Stimulated activated CD8-positive, alpha-beta memory T cell treated with anti-CD3 and anti-CD28 coated beads, Interleukin-15, amount 100 ng/mL, for 4 hours (primary cell): ENCODE measurements around the gene EIF4E3.
A peak's percentile ranks its signal among the peaks of the same experiment; 100 is the strongest.

ENCODE experiments used
- DNase-seq, 2 donors: peaks; one replicate each; pipeline ENCODE4 v3.0.0-alpha.2; 2020; ENCODE audit warnings: low read depth in 2 of 2

The EIF4E3 gene

DNA sequence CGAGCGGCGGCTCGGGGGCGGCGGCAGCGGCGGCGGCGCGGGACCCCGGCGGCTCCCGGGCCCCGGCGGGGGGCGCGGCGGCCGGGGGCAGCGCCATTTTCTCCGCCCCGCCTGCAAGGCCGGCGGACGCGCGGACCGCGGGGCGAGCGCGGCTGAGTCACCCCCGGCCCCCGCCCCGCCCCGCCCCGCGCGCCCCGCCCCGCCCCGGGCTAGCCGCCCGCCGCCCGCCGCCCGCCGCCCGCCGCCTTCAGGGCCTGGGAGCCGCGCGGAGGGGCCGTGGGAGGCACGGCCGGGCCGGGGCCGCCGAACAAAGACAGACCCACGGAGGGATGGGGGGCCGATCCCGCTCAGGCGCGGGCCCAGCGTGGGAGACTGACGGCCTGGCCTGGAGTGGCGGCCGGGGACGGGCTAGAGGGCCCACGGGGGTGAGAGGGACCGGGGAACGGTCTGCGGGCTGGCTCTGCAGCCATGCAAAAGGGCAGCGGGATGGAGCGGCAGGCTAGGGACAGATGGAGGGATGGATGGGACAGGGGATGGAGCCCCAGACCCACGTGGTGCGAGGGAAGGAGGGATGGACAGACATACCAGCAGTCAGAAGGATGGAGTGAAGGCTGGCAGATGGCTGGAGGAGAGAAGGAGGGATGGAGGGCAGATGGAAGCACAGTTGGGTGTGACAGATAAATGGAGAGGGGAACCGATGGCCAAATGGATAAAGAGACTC is at the start of gene EIF4E3:
TSS of gene EIF4E3 (minus strand) at position 132 of the 721 bp plus-strand sequence. CDS start at position 97, 35 bp downstream.
- DNase-seq = peak in 1 of 2 donors; percentile 17

- DNase-seq = no peak
Measured at GRCh38 chr3:71771884-71772283, 46.7 kb upstream of the EIF4E3 start.

DNA sequence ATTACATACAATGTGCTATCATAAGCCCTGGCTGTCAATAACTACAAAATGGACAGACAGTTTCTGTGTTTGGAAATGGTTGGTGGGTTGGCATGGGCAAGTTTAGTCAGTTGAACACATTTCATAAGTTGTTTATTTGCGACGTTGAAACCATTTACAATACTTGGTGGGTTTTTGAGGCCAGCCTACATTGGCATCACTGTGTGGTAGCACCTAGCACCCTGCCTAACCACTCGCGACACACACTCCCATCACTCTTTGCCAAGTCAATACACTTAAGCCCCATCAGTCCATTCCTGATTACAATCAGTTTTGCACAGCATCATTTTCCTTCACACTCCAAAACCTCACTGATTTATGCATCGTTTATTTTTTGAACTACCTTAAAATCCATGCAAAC is 45.9 kb upstream of the EIF4E3 start:
- no peak for DNase-seq

DNA sequence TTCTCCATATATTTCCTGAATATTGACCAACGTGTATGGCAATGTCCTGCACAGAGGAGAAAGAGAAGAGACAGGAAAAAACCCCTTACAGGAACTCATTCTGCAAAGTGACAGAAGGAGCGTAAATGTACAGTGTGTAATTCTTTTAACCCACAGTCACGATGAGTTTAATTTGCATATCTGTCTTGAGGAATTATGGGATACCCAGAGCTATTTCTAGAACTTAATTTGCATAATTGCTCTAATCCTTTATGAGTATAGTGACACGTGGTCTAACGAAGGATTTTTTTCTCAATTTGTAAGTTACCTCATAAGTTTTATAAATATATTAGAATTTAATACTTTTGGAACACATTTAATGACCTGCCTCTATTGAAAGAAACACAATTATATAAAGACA is 38.2 kb upstream of the EIF4E3 start:
- DNase-seq = no peak

GRCh38 chr3:71760140-71760539 is 34.9 kb upstream of the EIF4E3 start:
- no peak for DNase-seq

GRCh38 chr3:71759401-71759800 is 34.2 kb upstream of the EIF4E3 start:
- DNase-seq = no peak

GRCh38 chr3:71758091-71758490 is 32.9 kb upstream of the EIF4E3 start:
- no peak for DNase-seq

DNA sequence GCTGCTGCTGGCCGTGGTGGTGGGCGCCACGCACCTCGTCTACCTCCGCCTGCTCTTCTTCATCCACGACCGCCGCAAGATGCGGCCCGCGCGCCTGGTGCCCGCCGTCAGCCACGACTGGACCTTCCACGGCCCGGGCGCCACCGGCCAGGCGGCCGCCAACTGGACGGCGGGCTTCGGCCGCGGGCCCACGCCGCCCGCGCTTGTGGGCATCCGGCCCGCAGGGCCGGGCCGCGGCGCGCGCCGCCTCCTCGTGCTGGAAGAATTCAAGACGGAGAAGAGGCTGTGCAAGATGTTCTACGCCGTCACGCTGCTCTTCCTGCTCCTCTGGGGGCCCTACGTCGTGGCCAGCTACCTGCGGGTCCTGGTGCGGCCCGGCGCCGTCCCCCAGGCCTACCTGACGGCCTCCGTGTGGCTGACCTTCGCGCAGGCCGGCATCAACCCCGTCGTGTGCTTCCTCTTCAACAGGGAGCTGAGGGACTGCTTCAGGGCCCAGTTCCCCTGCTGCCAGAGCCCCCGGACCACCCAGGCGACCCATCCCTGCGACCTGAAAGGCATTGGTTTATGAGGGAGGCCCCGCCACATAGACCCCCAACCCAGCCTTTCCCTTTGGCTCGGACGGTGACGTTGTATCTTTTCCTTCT is 29.5 kb upstream of the EIF4E3 start:
- no peak for DNase-seq

- no peak for DNase-seq
Measured at GRCh38 chr3:71753701-71754609, 28.8 kb upstream of the EIF4E3 start, which contains the start of gene GPR27. Gene GPR27, plus strand, starts transcription at chr3:71753855. Its CDS starts 195 bp downstream, at chr3:71754050.

DNA sequence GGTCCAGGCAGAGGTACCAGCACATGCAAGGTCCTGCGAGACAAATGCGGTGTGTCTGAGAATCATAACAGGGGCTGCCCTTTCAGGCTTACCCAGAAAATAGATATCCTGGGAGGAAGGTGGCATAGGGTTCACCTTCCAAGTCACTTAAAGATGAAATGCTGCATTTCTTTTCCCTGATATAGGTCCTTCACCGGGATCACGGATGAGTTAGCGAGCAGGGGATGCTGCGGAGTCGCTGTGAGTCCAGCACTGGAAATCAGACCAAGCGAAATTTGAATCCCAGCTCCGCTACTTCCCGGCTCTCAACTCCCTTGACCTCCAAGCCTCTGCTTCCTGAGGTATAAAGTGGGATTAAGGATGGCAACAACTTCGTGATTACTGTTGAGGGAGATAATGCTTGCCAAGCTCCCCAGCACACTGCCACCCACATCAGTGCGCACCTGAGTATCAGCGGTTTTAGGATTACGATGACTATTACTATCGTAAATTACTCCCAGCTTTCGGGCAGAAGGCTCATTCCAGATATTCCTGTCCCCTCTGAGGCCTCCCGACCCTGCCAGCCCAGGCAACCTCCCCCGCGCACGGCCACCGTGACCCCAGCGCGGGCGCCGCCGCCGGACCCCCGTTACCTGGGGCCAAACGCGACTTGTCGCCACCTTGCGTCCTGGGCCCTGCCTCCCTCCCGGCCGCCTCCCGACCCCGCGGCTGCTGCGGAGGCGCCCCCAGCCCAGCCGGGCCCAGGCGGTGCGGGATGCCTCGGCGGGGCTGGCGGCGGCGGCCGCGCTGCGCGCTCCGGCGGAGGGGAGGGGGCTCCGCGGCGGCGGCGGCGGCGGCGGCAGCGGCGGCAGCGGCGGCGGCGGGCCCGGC is 27.9 kb upstream of the EIF4E3 start:
- no peak for DNase-seq

DNA sequence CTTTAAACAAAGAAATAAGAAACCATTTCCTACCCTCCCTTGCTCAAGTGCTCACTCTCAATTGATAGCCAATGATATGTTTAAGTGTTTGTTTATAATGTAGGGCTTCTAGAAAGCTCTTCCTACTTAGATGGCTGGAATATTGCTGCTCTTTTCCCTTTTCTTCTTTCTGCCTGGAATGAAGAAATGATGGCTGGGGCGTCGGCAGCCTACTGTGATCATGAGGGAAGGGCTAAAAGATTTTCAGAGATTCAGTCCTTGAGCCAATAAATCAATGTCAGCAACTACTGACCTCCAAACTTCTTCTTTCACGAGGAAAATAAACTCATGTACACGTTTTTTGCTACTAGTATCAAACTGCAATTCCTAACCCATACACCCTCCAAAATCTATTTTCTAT is 26.4 kb upstream of the EIF4E3 start:
- no peak for DNase-seq

DNA sequence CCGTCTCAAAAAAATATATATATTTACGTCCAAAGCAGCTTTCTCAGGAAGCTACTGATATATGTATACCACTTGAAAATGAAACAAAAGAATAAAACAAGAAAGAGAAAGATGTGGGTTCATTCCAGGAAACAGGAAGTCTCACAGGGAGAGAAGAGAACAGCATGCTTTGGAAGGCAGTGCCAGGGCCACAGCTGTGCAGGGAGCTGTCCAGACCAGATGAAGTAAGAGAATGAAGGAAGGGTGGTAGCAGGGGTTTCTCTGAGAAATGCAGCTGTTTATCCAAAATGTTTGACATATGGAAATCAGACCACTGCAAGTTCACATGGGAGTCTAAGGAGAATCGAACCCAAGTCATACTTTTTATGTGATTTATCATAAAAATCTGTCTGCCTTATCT is 19.5 kb upstream of the EIF4E3 start:
- no peak for DNase-seq

GRCh38 chr3:71742621-71743020 is 17.4 kb upstream of the EIF4E3 start:
- no peak for DNase-seq

- DNase-seq = no peak
Measured at GRCh38 chr3:71734881-71735280, 9.7 kb upstream of the EIF4E3 start.

DNA sequence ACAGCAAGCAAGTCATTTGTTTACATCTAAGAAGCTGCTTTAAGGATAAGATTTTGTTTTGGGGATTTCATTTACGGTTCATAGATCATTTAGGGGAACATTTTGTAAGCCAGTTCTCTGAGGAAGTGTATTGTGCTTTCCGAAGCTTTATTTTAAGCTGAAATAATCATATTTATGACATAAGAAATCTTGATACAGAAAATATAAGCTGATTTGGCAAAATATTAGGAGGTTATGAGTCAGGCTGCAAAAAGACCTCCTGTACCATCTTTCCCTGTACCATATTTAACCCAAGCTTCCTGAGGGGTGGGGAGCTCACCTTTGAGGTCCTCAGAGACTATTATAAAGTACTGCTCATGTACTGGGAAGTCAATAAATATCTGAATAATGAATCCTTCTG is 8.1 kb upstream of the EIF4E3 start:
- DNase-seq = no peak

DNA sequence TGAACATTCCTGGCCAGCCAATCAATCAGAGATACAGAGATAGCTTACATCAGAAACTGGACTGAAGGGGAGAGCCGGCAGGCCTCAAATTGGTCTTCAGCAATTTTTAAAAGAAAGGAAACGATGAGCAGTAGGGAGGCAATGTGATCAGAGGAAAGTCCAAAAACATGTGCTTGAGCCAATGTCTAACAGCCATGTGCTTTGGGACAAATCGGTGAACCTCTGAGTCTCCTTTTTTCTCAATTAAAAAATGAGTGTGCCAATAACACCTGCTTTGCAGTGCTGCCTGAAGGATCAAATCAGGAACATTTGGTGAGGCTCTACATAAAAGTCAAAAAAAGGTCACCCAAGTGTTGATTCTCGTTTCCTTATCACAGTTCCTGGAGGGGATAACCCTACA is 7.4 kb upstream of the EIF4E3 start:
- DNase-seq = no peak

GRCh38 chr3:71728632-71729342 is 3.6 kb upstream of the EIF4E3 start:
- DNase-seq = no peak

- no peak for DNase-seq
Measured at GRCh38 chr3:71726146-71726545, 944 bp upstream of the EIF4E3 start.

- DNase-seq = no peak
Measured at GRCh38 chr3:71724584-71725270, 475 bp downstream of the EIF4E3 start.

GRCh38 chr3:71724171-71724453 is 1.1 kb downstream of the EIF4E3 start:
- no peak for DNase-seq
